Bronchial epithelial cell (primary cell): ENCODE data around the gene AGMO. TPM values are rescaled to one million over a fixed set of nuclear protein-coding genes. Genes with fewer than 3 reads are reported as not detected.

Experiments used
- DNase-seq: peaks from one replicate; pipeline ENCODE4 v3.0.0-alpha.2; 2010; ENCODE audit warnings: low read depth
- FAIRE-seq: peaks from 2 replicates; lab custom pipeline; 2011; peaks lifted over from hg19 to GRCh38; lab: Jason Lieb, UNC
- H3K27me3 ChIP-seq: 2 replicates; pipeline ENCODE4 v1.5.1; 2011; ENCODE audit warnings: low read length; ENCODE audit not compliant: control insufficient read depth, insufficient read depth
- H3K36me3 ChIP-seq: 2 replicates; pipeline ENCODE4 v1.5.1; 2011; ENCODE audit warnings: low read length; ENCODE audit not compliant: control insufficient read depth, insufficient read depth
- H3K4me3 ChIP-seq: 2 replicates; pipeline ENCODE4 v1.5.1; 2011; ENCODE audit warnings: mild to moderate bottlenecking, low read depth, low read length, control low read depth
- CTCF ChIP-seq: IDR thresholded peaks from 2 replicates; pipeline ENCODE4 v1.5.1; 2011; ENCODE audit warnings: mild to moderate bottlenecking, moderate library complexity, low read length, control low read depth, inconsistent platforms; ENCODE audit not compliant: insufficient read depth, severe bottlenecking
- total RNA-seq: library from RNA; depleted of rRNA; stranded (reverse); fragments of >200 nt; gene quantifications from 2 replicates; pipeline ENCODE4 v1.2.1, GENCODE V29; 2014

Gene AGMO
- total RNA-seq, 1 donor from 2014 or later: under 0.01 TPM

GRCh38 chr7:15176089-15176488, 385.7 kb downstream of the AGMO start:
- TF ChIP-seq CTCF: no peak
- no peak overlapping the region for H3K4me3 ChIP-seq
- H3K36me3 ChIP-seq: no peaks in the 10 kb centered on the region
- H3K27me3 ChIP-seq: no peaks in the 10 kb centered on the region
- DNase-seq (no peak), FAIRE-seq (no peak)

DNA sequence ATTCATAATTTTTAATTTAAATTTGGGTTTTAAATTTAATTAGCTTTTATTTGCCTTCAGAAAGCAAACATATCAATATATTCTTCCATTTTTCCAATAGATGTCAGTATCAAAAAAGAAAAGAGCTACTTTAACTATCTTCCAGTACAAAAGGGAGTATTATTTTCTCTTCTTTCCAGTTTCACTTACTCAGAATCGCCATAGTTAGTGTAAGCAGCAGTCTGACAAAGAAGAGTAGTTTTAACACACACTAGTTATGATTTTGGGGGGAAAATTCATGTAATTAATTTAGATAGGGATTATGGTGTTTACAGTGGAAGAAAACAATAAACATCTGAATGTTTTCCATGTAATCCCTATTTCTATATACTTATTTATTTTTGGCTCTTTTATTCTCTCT, 386.7 kb downstream of the AGMO start:
- FAIRE-seq (no peak), DNase-seq (no peak)
- no peak for TF ChIP-seq CTCF
- no peaks in the 10 kb centered on the region for H3K27me3 ChIP-seq
- no peak overlapping the region for H3K4me3 ChIP-seq
- H3K36me3 ChIP-seq: no peaks in the 10 kb centered on the region

GRCh38 chr7:15174485-15174884, 387.3 kb downstream of the AGMO start:
- FAIRE-seq (no peak), DNase-seq (no peak)
- Histone ChIP-seq H3K27me3 (no peaks in the 10 kb centered on the region), H3K4me3 (no peak overlapping the region), H3K36me3 (no peaks in the 10 kb centered on the region)
- TF ChIP-seq CTCF: no peak

DNA sequence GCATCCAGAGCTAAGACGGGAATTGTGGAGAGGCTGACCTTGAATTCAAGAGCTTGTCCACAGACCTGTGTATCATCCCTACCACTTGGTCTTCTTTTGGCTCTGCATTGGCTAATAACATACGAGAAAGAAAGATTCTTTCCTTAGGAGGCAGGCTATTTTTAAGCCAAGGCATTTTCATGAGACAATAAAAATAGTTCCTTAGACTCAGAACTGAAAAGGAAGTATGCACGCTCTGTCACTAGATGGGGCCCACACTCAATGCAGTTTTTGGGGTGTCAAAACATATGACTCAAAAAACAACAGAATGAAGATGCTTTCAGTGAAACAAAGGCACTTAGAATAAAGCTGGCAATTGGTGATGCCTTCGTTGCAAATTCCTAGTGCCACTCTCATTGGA, 393.3 kb downstream of the AGMO start:
- TF ChIP-seq CTCF: no peak
- no peak for DNase-seq
- Histone ChIP-seq H3K36me3 (no peaks in the 10 kb centered on the region), H3K27me3 (no peaks in the 10 kb centered on the region), H3K4me3 (no peak overlapping the region)
- FAIRE-seq: no peak

GRCh38 chr7:15167912-15168311, 393.9 kb downstream of the AGMO start:
- H3K4me3 ChIP-seq: no peak overlapping the region
- no peak for FAIRE-seq
- H3K36me3 ChIP-seq: no peaks in the 10 kb centered on the region
- no peak for TF ChIP-seq CTCF
- DNase-seq: no peak
- no peaks in the 10 kb centered on the region for H3K27me3 ChIP-seq

DNA sequence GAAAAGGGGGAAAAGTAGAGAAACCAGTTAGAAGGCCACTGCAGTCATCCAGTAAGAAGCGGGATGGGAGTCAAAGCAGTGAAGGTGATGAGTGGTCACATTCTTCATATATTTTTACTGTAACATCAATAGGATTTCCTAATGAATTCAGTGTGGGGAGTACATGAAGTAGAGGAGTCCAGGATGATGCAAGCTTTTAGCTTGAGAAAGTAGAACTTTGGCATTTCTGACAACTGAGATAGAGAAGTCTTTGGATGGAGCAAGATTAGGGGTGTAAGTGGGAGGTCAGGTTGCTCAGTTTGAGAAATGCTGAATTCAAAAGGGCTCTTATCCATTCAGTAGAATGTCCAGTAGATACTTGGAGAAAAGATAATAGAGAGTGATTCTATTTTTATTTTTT, 395.2 kb downstream of the AGMO start:
- DNase-seq (no peak), FAIRE-seq (no peak)
- TF ChIP-seq CTCF: no peak
- Histone ChIP-seq H3K36me3 (no peaks in the 10 kb centered on the region), H3K4me3 (no peak overlapping the region), H3K27me3 (no peaks in the 10 kb centered on the region)
